H9 (cell line): Measurements from ENCODE around the gene FBXO30. TPM values are rescaled to one million over a fixed set of nuclear protein-coding genes. Genes with fewer than 3 reads are reported as not detected.

Experiments used
- DNase-seq: peaks from one replicate; pipeline ENCODE4 v3.0.0-alpha.2; 2017
- H2AFZ ChIP-seq: one replicate; pipeline ENCODE4 v1.6.1; 2013; ENCODE audit warnings: mild to moderate bottlenecking, low read length, control low read depth, moderate library complexity
- H2AK5ac ChIP-seq: 2 replicates; pipeline ENCODE4 v1.6.1; 2013; ENCODE audit warnings: low read length, control low read depth, mixed read lengths; ENCODE audit not compliant: insufficient read length
- H2BK120ac ChIP-seq: one replicate; pipeline ENCODE4 v1.6.1; 2013; ENCODE audit warnings: low read depth, mild to moderate bottlenecking, low read length, control low read depth, inconsistent platforms; ENCODE audit not compliant: poor library complexity, severe bottlenecking
- H2BK12ac ChIP-seq: 2 replicates; pipeline ENCODE4 v1.6.1; 2013; ENCODE audit warnings: low read length, control low read depth, mixed read lengths, low read depth; ENCODE audit not compliant: insufficient read length
- H2BK15ac ChIP-seq: 2 replicates; pipeline ENCODE4 v1.6.1; 2013; ENCODE audit warnings: low read depth, low read length, control low read depth
- H2BK20ac ChIP-seq: one replicate; pipeline ENCODE4 v1.6.1; 2013; ENCODE audit warnings: low read depth, mild to moderate bottlenecking, low read length, control low read depth, inconsistent platforms; ENCODE audit not compliant: poor library complexity, severe bottlenecking
- H2BK5ac ChIP-seq: 2 replicates; pipeline ENCODE4 v1.6.1; 2013; ENCODE audit warnings: low read length, control low read depth, mixed read lengths; ENCODE audit not compliant: insufficient read length
- H3K14ac ChIP-seq: 2 replicates; pipeline ENCODE4 v1.6.1; 2013; ENCODE audit warnings: low read length, control low read depth; ENCODE audit not compliant: insufficient read depth
- H3K18ac ChIP-seq: 2 replicates; pipeline ENCODE4 v1.6.1; 2013; ENCODE audit warnings: low read depth, mild to moderate bottlenecking, mixed read lengths, low read length, control low read depth; ENCODE audit not compliant: insufficient read length
- H3K23ac ChIP-seq: 2 replicates; pipeline ENCODE4 v1.6.1; 2013; ENCODE audit warnings: low read length, control low read depth, mixed read lengths, low read depth; ENCODE audit not compliant: insufficient read length
- H3K23me2 ChIP-seq: 2 replicates; pipeline ENCODE4 v1.6.1; 2013; ENCODE audit warnings: low read depth, mild to moderate bottlenecking, mixed read lengths, low read length, control low read depth; ENCODE audit not compliant: insufficient read length, poor library complexity, severe bottlenecking
- H3K27ac ChIP-seq: 2 replicates; pipeline ENCODE4 v1.5.1; 2013; ENCODE audit warnings: low read length, control low read depth, mixed read lengths, low read depth; ENCODE audit not compliant: insufficient read length
- H3K27me3 ChIP-seq: 2 replicates; pipeline ENCODE4 v1.6.1; 2013; ENCODE audit warnings: low read length, control low read depth, inconsistent platforms; ENCODE audit not compliant: insufficient read depth
- H3K4ac ChIP-seq: 2 replicates; pipeline ENCODE4 v1.6.1; 2013; ENCODE audit warnings: low read depth, mild to moderate bottlenecking, control low read depth, inconsistent platforms, low read length, moderate library complexity
- H3K4me1 ChIP-seq: 2 replicates; pipeline ENCODE4 v1.6.1; 2013; ENCODE audit warnings: low read length, control low read depth, inconsistent platforms; ENCODE audit not compliant: insufficient read depth
- H3K4me2 ChIP-seq: 2 replicates; pipeline ENCODE4 v1.6.1; 2013; ENCODE audit warnings: low read length, control low read depth, mixed read lengths; ENCODE audit not compliant: insufficient read length, insufficient read depth
- H3K56ac ChIP-seq: 2 replicates; pipeline ENCODE4 v1.6.1; 2013; ENCODE audit warnings: low read depth, mild to moderate bottlenecking, mixed read lengths, low read length, control low read depth; ENCODE audit not compliant: insufficient read length
- H3K79me1 ChIP-seq: 2 replicates; pipeline ENCODE4 v1.6.1; 2013; ENCODE audit warnings: low read depth, mild to moderate bottlenecking, moderate library complexity, low read length, control low read depth, inconsistent platforms; ENCODE audit not compliant: insufficient read depth, poor library complexity, severe bottlenecking
- H3K79me2 ChIP-seq: 2 replicates; pipeline ENCODE4 v1.6.1; 2013; ENCODE audit warnings: low read length, control low read depth, inconsistent platforms; ENCODE audit not compliant: insufficient read depth
- H3K9ac ChIP-seq: 2 replicates; pipeline ENCODE4 v1.6.1; 2013; ENCODE audit warnings: low read length, control low read depth, mixed read lengths; ENCODE audit not compliant: insufficient read length; ENCODE audit errors: extremely low read depth
- H3K9me3 ChIP-seq: one replicate; pipeline ENCODE4 v1.6.1; 2013; ENCODE audit warnings: low read depth, low read length, inconsistent platforms; ENCODE audit not compliant: control insufficient read depth
- H3T11ph ChIP-seq: one replicate; pipeline ENCODE4 v1.6.1; 2013; ENCODE audit warnings: mild to moderate bottlenecking, low read length, control low read depth, inconsistent platforms
- H4K20me1 ChIP-seq: one replicate; pipeline ENCODE4 v1.6.1; 2013; ENCODE audit not compliant: control insufficient read depth, insufficient read length, insufficient read depth
- H4K5ac ChIP-seq: 2 replicates; pipeline ENCODE4 v1.6.1; 2013; ENCODE audit warnings: low read depth, mild to moderate bottlenecking, mixed read lengths, low read length, control low read depth; ENCODE audit not compliant: insufficient read length
- H4K8ac ChIP-seq: replicated peaks from 2 replicates; pipeline ENCODE4 v1.6.1; 2013; ENCODE audit warnings: low read length, control low read depth, mixed read lengths, low read depth; ENCODE audit not compliant: insufficient read length
- H4K91ac ChIP-seq: 2 replicates; pipeline ENCODE4 v1.6.1; 2013; ENCODE audit warnings: low read depth, mild to moderate bottlenecking, moderate library complexity, mixed read lengths, low read length, control low read depth; ENCODE audit not compliant: insufficient read length
- H3K27ac Mint-ChIP-seq, 3 experiments: 2 replicates in 2 of 3; 3 replicates in 1 of 3; pipeline ENCODE4 v1.8.0; 2020 to 2021; ENCODE audit warnings: mixed read lengths in 3 of 3, mild to moderate bottlenecking in 1 of 3, moderate library complexity in 1 of 3
- H3K27me3 Mint-ChIP-seq: 2 replicates; pipeline ENCODE4 v1.8.0; 2021; ENCODE audit warnings: low read depth, mild to moderate bottlenecking, moderate library complexity, mixed read lengths
- H3K36me3 Mint-ChIP-seq, 3 experiments: 2 replicates in 2 of 3; 3 replicates in 1 of 3; pipeline ENCODE4 v1.8.0; 2020 to 2021; ENCODE audit warnings: low read depth in 3 of 3, mixed read lengths in 3 of 3; ENCODE audit not compliant: insufficient read depth in 1 of 3
- H3K4me1 Mint-ChIP-seq, 2 experiments: 2 replicates each; pipeline ENCODE4 v1.8.0; 2020; ENCODE audit warnings: mixed read lengths in 2 of 2
- H3K4me3 Mint-ChIP-seq, 2 experiments: 2 replicates in 1 of 2; 3 replicates in 1 of 2; pipeline ENCODE4 v1.8.0; 2020 to 2021; ENCODE audit warnings: mild to moderate bottlenecking in 2 of 2, mixed read lengths in 2 of 2, moderate library complexity in 1 of 2
- H3K9me3 Mint-ChIP-seq, 2 experiments: 2 replicates in 1 of 2; 3 replicates in 1 of 2; pipeline ENCODE4 v1.8.0; 2020; ENCODE audit warnings: mild to moderate bottlenecking in 2 of 2, mixed read lengths in 2 of 2, moderate library complexity in 1 of 2
- WGBS: extraction: QIAGEN DNeasy Blood & Tissue Kit; methylation state at CpG from one replicate; pipeline ENCODE4 v1.1.7; 2013; ENCODE audit warnings: missing lambda C conversion rate, low lambda C conversion rate, mixed read lengths; ENCODE audit not compliant: insufficient read length; ENCODE audit errors: extremely low coverage; 5-methylcytosine and 5-hydroxymethylcytosine counted together
- total RNA-seq: library from RNA; stranded (reverse); gene quantifications from 2 replicates; pipeline ENCODE4 v1.2.1, GENCODE V29; 2021
- TF ChIP-seq, protein P1 (sequence below): fragments of 200-600 bp; sonication (generic); conservative IDR thresholded peaks from 3 replicates; pipeline ENCODE4 v1.8.0; 2021; ENCODE audit warnings: antibody characterized with exemption, mild to moderate bottlenecking

FBXO30 gene
- total RNA-seq, 1 experiment from 2014 or later = 16.9 TPM

- no peak overlapping the region for H2AK5ac ChIP-seq
- no peak overlapping the region for H3K4ac ChIP-seq
- no peak overlapping the region for H3K23ac ChIP-seq
- Mint-ChIP-seq H3K27ac (no peak overlapping the region), H3K4me1 (peaks cover 11 to 13% of the 10 kb centered on the region in 2 experiments), H3K27me3 (no peaks in the 10 kb centered on the region), H3K9me3 (no peaks in the 10 kb centered on the region), H3K4me3 (no peak overlapping the region), H3K36me3 (peaks cover 0 to 5% (median 0%) of the 10 kb centered on the region in 3 experiments; a peak in 1 of 7 replicates)
- H3K9ac ChIP-seq = no peak overlapping the region
- no peak overlapping the region for H2BK15ac ChIP-seq
- H3K79me2 ChIP-seq = peaks cover 2% of the 10 kb centered on the region; the same call in 1 of the 2 replicates
- DNase-seq = no peak
- H2BK12ac ChIP-seq = no peak overlapping the region
- no peak overlapping the region for H2BK20ac ChIP-seq
- no peak overlapping the region for H2AFZ ChIP-seq
- no peak overlapping the region for H2BK120ac ChIP-seq
- no peaks in the 10 kb centered on the region for H3K9me3 ChIP-seq
- H3K27ac ChIP-seq = no peak overlapping the region
- TF ChIP-seq, protein P1, sequence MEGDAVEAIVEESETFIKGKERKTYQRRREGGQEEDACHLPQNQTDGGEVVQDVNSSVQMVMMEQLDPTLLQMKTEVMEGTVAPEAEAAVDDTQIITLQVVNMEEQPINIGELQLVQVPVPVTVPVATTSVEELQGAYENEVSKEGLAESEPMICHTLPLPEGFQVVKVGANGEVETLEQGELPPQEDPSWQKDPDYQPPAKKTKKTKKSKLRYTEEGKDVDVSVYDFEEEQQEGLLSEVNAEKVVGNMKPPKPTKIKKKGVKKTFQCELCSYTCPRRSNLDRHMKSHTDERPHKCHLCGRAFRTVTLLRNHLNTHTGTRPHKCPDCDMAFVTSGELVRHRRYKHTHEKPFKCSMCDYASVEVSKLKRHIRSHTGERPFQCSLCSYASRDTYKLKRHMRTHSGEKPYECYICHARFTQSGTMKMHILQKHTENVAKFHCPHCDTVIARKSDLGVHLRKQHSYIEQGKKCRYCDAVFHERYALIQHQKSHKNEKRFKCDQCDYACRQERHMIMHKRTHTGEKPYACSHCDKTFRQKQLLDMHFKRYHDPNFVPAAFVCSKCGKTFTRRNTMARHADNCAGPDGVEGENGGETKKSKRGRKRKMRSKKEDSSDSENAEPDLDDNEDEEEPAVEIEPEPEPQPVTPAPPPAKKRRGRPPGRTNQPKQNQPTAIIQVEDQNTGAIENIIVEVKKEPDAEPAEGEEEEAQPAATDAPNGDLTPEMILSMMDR = no peak
- no peak overlapping the region for H3K4me2 ChIP-seq
- no peak overlapping the region for H3K56ac ChIP-seq
- no peak overlapping the region for H4K91ac ChIP-seq
- H4K5ac ChIP-seq = no peak overlapping the region
- H4K20me1 ChIP-seq = no peaks in the 10 kb centered on the region
- H4K8ac ChIP-seq = no peak overlapping the region
- no peaks in the 10 kb centered on the region for H3K27me3 ChIP-seq
- H2BK5ac ChIP-seq = no peak overlapping the region
- no peak overlapping the region for H3K14ac ChIP-seq
- WGBS = no CpG with 5 or more reads among the region's 2 CpGs
- H3K18ac ChIP-seq = no peak overlapping the region
- H3K23me2 ChIP-seq = peaks cover 6% of the 10 kb centered on the region
- H3K79me1 ChIP-seq = no peaks in the 10 kb centered on the region
- no peak overlapping the region for H3T11ph ChIP-seq
- no peaks in the 10 kb centered on the region for H3K4me1 ChIP-seq
Observed at GRCh38 chr6:145818796-145819195, 4.2 kb upstream of the FBXO30 start.
